IPS DF 4.7 (cell line): ENCODE measurements around the gene PCED1A.

Experiments
- DNase-seq: peaks from one replicate; pipeline ENCODE4 v3.0.0-alpha.2; 2013; ENCODE audit warnings: low spot score; ENCODE audit errors: extremely low read depth

The PCED1A gene

GRCh38 chr20:2866236-2866635 lies 25.8 kb upstream of the PCED1A start:
- DNase-seq = no peak

- DNase-seq = no peak
These were observed 25.2 kb upstream of the PCED1A start for GRCh38 chr20:2865630-2866029.

- no peak for DNase-seq
These were observed 24.6 kb upstream of the PCED1A start for GRCh38 chr20:2865101-2865500.

- DNase-seq = no peak
These were observed 24.2 kb upstream of the PCED1A start for GRCh38 chr20:2864626-2865025.

GRCh38 chr20:2859330-2860121 lies 19.1 kb upstream of the PCED1A start:
- DNase-seq = no peak

GRCh38 chr20:2858591-2858990 lies 18.1 kb upstream of the PCED1A start:
- DNase-seq = no peak

GRCh38 chr20:2851086-2851485 lies 10.6 kb upstream of the PCED1A start:
- no peak for DNase-seq

- DNase-seq = no peak
These were observed 9.1 kb upstream of the PCED1A start for GRCh38 chr20:2849529-2849928.

GRCh38 chr20:2847802-2848201 lies 7.3 kb upstream of the PCED1A start:
- DNase-seq = no peak

- DNase-seq = no peak
These were observed 6.2 kb upstream of the PCED1A start for GRCh38 chr20:2846698-2847097.

GRCh38 chr20:2845607-2846006 lies 5.2 kb upstream of the PCED1A start:
- no peak for DNase-seq

- DNase-seq = no peak
These were observed 594 bp upstream of the PCED1A start for GRCh38 chr20:2840967-2841531.

- no peak for DNase-seq
These were observed 720 bp downstream of the PCED1A start for GRCh38 chr20:2839732-2840137.

- no peak for DNase-seq
These were observed 1.4 kb downstream of the PCED1A start for GRCh38 chr20:2838847-2839671.

- no peak for DNase-seq
These were observed 2.2 kb downstream of the PCED1A start for GRCh38 chr20:2838170-2838797.

- no peak for DNase-seq
These were observed 3.1 kb downstream of the PCED1A start for GRCh38 chr20:2837221-2837960.

GRCh38 chr20:2836035-2836434 lies 4.4 kb downstream of the PCED1A start:
- no peak for DNase-seq

- DNase-seq = no peak
These were observed 5.1 kb downstream of the PCED1A start for GRCh38 chr20:2835331-2835796.

GRCh38 chr20:2834401-2835110 lies 5.9 kb downstream of the PCED1A start:
- DNase-seq = no peak

GRCh38 chr20:2833761-2834160 lies 6.7 kb downstream of the PCED1A start:
- DNase-seq = no peak
